EL (cell line): ENCODE measurements around the gene TMEM176B.

Source experiments
- DNase-seq: peaks from one replicate; pipeline ENCODE4 v3.0.0-alpha.2; 2016

The TMEM176B gene

GRCh38 chr7:150799741-150800580 lies at the start of gene TMEM176B:
TSS of gene TMEM176B (minus strand) at chr7:150800364. CDS start at chr7:150796569, 3,795 bp downstream.
- no peak for DNase-seq

- no peak for DNase-seq
Measured at GRCh38 chr7:150849204-150849775, 49.1 kb upstream of the TMEM176B start.

GRCh38 chr7:150848561-150849115 lies 48.5 kb upstream of the TMEM176B start:
- no peak for DNase-seq

GRCh38 chr7:150848111-150848510 lies 47.9 kb upstream of the TMEM176B start:
- no peak for DNase-seq

- no peak for DNase-seq
Measured at GRCh38 chr7:150847536-150847935, 47.4 kb upstream of the TMEM176B start.

GRCh38 chr7:150846291-150847115 lies 46.3 kb upstream of the TMEM176B start:
- no peak for DNase-seq

GRCh38 chr7:150845421-150845861 lies 45.3 kb upstream of the TMEM176B start:
- DNase-seq, result no peak

GRCh38 chr7:150842716-150843115 lies 42.6 kb upstream of the TMEM176B start:
- no peak for DNase-seq

- DNase-seq, result no peak
Measured at GRCh38 chr7:150842018-150842417, 41.9 kb upstream of the TMEM176B start.

- DNase-seq, result no peak
Measured at GRCh38 chr7:150838965-150839650, 38.9 kb upstream of the TMEM176B start.

- no peak for DNase-seq
Measured at GRCh38 chr7:150835702-150836280, 35.6 kb upstream of the TMEM176B start.

GRCh38 chr7:150835019-150835418 lies 34.9 kb upstream of the TMEM176B start:
- DNase-seq, result no peak

GRCh38 chr7:150831851-150832250 lies 31.7 kb upstream of the TMEM176B start:
- DNase-seq, result no peak

GRCh38 chr7:150830937-150831336 lies 30.8 kb upstream of the TMEM176B start:
- DNase-seq, result no peak

- no peak for DNase-seq
Measured at GRCh38 chr7:150829426-150829825, 29.3 kb upstream of the TMEM176B start.

- no peak for DNase-seq
Measured at GRCh38 chr7:150828384-150828783, 28.2 kb upstream of the TMEM176B start.

GRCh38 chr7:150826061-150826849 lies 26.1 kb upstream of the TMEM176B start:
- DNase-seq, result no peak

GRCh38 chr7:150824379-150825177 lies 24.4 kb upstream of the TMEM176B start:
- no peak for DNase-seq

- DNase-seq, result no peak
Measured at GRCh38 chr7:150823484-150824126, 23.4 kb upstream of the TMEM176B start.

GRCh38 chr7:150823043-150823442 lies 22.9 kb upstream of the TMEM176B start:
- DNase-seq, result no peak
